HS-5 (cell line): Measurements from ENCODE around the gene ZNG1F.
"Not testable (repeated sequence)": the region's sequence is repeated elsewhere in the genome, so short reads cannot be mapped to it uniquely, and the experiment has no call there.

Source experiments
- DNase-seq: peaks from one replicate; pipeline ENCODE4 v3.0.0-alpha.2; 2012; ENCODE audit warnings: low read depth

Gene ZNG1F

GRCh38 chr9:41123396-41123795 lies 65.7 kb downstream of the ZNG1F start:
- not testable (repeated sequence) for DNase-seq

- DNase-seq: not testable (repeated sequence)
Observed at GRCh38 chr9:41120696-41121095, 68.4 kb downstream of the ZNG1F start.

GRCh38 chr9:41119719-41120118 lies 69.4 kb downstream of the ZNG1F start:
- DNase-seq: not testable (repeated sequence)

GRCh38 chr9:41119311-41119710 lies 69.8 kb downstream of the ZNG1F start:
- DNase-seq: not testable (repeated sequence)

GRCh38 chr9:41113348-41113747 lies 75.8 kb downstream of the ZNG1F start:
- not testable (repeated sequence) for DNase-seq

- not testable (repeated sequence) for DNase-seq
Observed at GRCh38 chr9:41111414-41111813, 77.7 kb downstream of the ZNG1F start.

GRCh38 chr9:41110913-41111312 lies 78.2 kb downstream of the ZNG1F start:
- not testable (repeated sequence) for DNase-seq

GRCh38 chr9:41109253-41109652 lies 79.9 kb downstream of the ZNG1F start:
- not testable (repeated sequence) for DNase-seq

- not testable (repeated sequence) for DNase-seq
Observed at GRCh38 chr9:41108816-41109215, 80.3 kb downstream of the ZNG1F start.

GRCh38 chr9:41106472-41107116 lies 82.5 kb downstream of the ZNG1F start:
- not testable (repeated sequence) for DNase-seq

- not testable (repeated sequence) for DNase-seq
Observed at GRCh38 chr9:41105557-41106253, 83.4 kb downstream of the ZNG1F start.

- not testable (repeated sequence) for DNase-seq
Observed at GRCh38 chr9:41104542-41104941, 84.6 kb downstream of the ZNG1F start.

- DNase-seq: not testable (repeated sequence)
Observed at GRCh38 chr9:41100508-41100907, 88.6 kb downstream of the ZNG1F start.

- not testable (repeated sequence) for DNase-seq
Observed at GRCh38 chr9:41098759-41099158, 90.4 kb downstream of the ZNG1F start.

- not testable (repeated sequence) for DNase-seq
Observed at GRCh38 chr9:41095060-41095459, 94.1 kb downstream of the ZNG1F start.

- not testable (repeated sequence) for DNase-seq
Observed at GRCh38 chr9:41094010-41094773, 94.9 kb downstream of the ZNG1F start.

- not testable (repeated sequence) for DNase-seq
Observed at GRCh38 chr9:41090922-41091321, 98.2 kb downstream of the ZNG1F start.

- not testable (repeated sequence) for DNase-seq
Observed at GRCh38 chr9:41090386-41090785, 98.7 kb downstream of the ZNG1F start.

GRCh38 chr9:41088450-41089059 lies 100.6 kb downstream of the ZNG1F start:
- not testable (repeated sequence) for DNase-seq

- not testable (repeated sequence) for DNase-seq
Observed at GRCh38 chr9:41087929-41088328, 101.2 kb downstream of the ZNG1F start.

- DNase-seq: not testable (repeated sequence)
Observed at GRCh38 chr9:41087157-41087780, 101.8 kb downstream of the ZNG1F start.

- not testable (repeated sequence) for DNase-seq
Observed at GRCh38 chr9:41086685-41087084, 102.4 kb downstream of the ZNG1F start.
